WTC11 (cell line): ENCODE measurements around the gene EML6. TPM values are rescaled to one million over a fixed set of nuclear protein-coding genes. Genes with fewer than 3 reads are reported as not detected.
"Not testable (repeated sequence)": the region's sequence is repeated elsewhere in the genome, so short reads cannot be mapped to it uniquely, and the experiment has no call there.

Experiments
- ATAC-seq: fragments of 200-7000 bp; cut with Tn5 transposase; 2 replicates; pipeline ENCODE4 v1.10.0; 2021; ENCODE audit warnings: mild to moderate bottlenecking, moderate library complexity
- CTCF ChIA-PET: fragments of 300-600 bp; sonication (Branson Sonifier 250); formaldehyde crosslinking; loops from one replicate; lab custom pipeline; 2021; ENCODE audit warnings: antibody characterized with exemption; lab: Charles Lee
- POLR2A ChIA-PET: fragments of 350-600 bp; sonication (Branson Sonifier 250); formaldehyde crosslinking; loops from one replicate; lab custom pipeline; 2021; ENCODE audit warnings: antibody characterized with exemption; lab: Charles Lee
- DNase-seq: peaks from one replicate; pipeline ENCODE4 v3.0.0; 2021; ENCODE audit warnings: low spot score
- H3K27ac Mint-ChIP-seq: 2 replicates; pipeline ENCODE4 v1.8.0; 2021; ENCODE audit warnings: mixed read lengths
- H3K27me3 Mint-ChIP-seq: 2 replicates; pipeline ENCODE4 v1.8.0; 2021; ENCODE audit warnings: low read depth, mild to moderate bottlenecking, moderate library complexity, mixed read lengths
- H3K36me3 Mint-ChIP-seq: 2 replicates; pipeline ENCODE4 v1.8.0; 2021; ENCODE audit warnings: mixed read lengths
- H3K4me1 Mint-ChIP-seq: 2 replicates; pipeline ENCODE4 v1.8.0; 2022; ENCODE audit warnings: mixed read lengths
- H3K4me3 Mint-ChIP-seq: 2 replicates; pipeline ENCODE4 v1.8.0; 2021; ENCODE audit warnings: mild to moderate bottlenecking, moderate library complexity, mixed read lengths
- H3K9me3 Mint-ChIP-seq: 2 replicates; pipeline ENCODE4 v1.8.0; 2021; ENCODE audit warnings: mixed read lengths
- ESRRA ChIP-seq: sonication (generic); formaldehyde crosslinking; IDR thresholded peaks from 2 replicates; pipeline ENCODE4 v1.8.1; 2022; ENCODE audit warnings: mild to moderate bottlenecking, missing genetic modification reagents, borderline replicate concordance
- ETV6 ChIP-seq: sonication (generic); formaldehyde crosslinking; IDR thresholded peaks from 2 replicates; pipeline ENCODE4 v1.8.1; 2022; ENCODE audit warnings: mild to moderate bottlenecking, missing genetic modification reagents
- GRHL2 ChIP-seq: fragments of 250-450 bp; sonication (Bioruptor Pico); IDR thresholded peaks from 2 replicates; pipeline ENCODE4 v1.8.0; 2022; ENCODE audit warnings: mild to moderate bottlenecking, moderate library complexity; ENCODE audit not compliant: insufficient replicate concordance, severe bottlenecking
- IRF2 ChIP-seq: sonication (generic); formaldehyde crosslinking; IDR thresholded peaks from 2 replicates; pipeline ENCODE4 v1.8.0; 2022; ENCODE audit warnings: low read depth, missing genetic modification reagents, borderline replicate concordance
- KAT7 ChIP-seq: sonication (generic); formaldehyde crosslinking; IDR thresholded peaks from 2 replicates; pipeline ENCODE4 v1.8.1; 2023; ENCODE audit warnings: missing genetic modification reagents, mild to moderate bottlenecking, borderline replicate concordance
- NR3C1 ChIP-seq: sonication (generic); formaldehyde crosslinking; conservative IDR thresholded peaks from 2 replicates; pipeline ENCODE4 v1.8.1; 2023; ENCODE audit warnings: low read depth, mild to moderate bottlenecking, missing genetic modification reagents
- SMAD3 ChIP-seq: sonication (generic); formaldehyde crosslinking; IDR thresholded peaks from 2 replicates; pipeline ENCODE4 v1.8.0; 2022; ENCODE audit warnings: missing genetic modification reagents, mild to moderate bottlenecking, borderline replicate concordance
- SMAD4 ChIP-seq: sonication (generic); formaldehyde crosslinking; IDR thresholded peaks from 2 replicates; pipeline ENCODE4 v1.8.0; 2022; ENCODE audit warnings: mild to moderate bottlenecking, missing genetic modification reagents
- ZNF138 ChIP-seq: sonication (generic); formaldehyde crosslinking; conservative IDR thresholded peaks from 2 replicates; pipeline ENCODE4 v1.8.1; 2022; ENCODE audit warnings: mild to moderate bottlenecking, moderate library complexity, missing genetic modification reagents
- total RNA-seq: library from RNA; stranded (reverse); gene quantifications from 3 replicates; pipeline ENCODE4 v1.2.3, GENCODE V29; 2021
- TF ChIP-seq, protein P1 (sequence below): sonication (generic); formaldehyde crosslinking; IDR thresholded peaks from 2 replicates; pipeline ENCODE4 v1.8.1; 2022; ENCODE audit warnings: low read depth, missing genetic modification reagents, borderline replicate concordance
- TF ChIP-seq, protein P2 (sequence below): sonication (generic); formaldehyde crosslinking; IDR thresholded peaks from 2 replicates; pipeline ENCODE4 v1.8.0; 2023; ENCODE audit warnings: missing genetic modification reagents, mild to moderate bottlenecking, borderline replicate concordance
- TF ChIP-seq, protein P3 (sequence below): sonication (generic); formaldehyde crosslinking; IDR thresholded peaks from 2 replicates; pipeline ENCODE4 v1.8.1; 2022; ENCODE audit warnings: missing genetic modification reagents, borderline replicate concordance
- TF ChIP-seq, protein P4 (sequence below): fragments of 250-450 bp; sonication (Bioruptor Pico); conservative IDR thresholded peaks from 2 replicates; pipeline ENCODE4 v1.9.0; 2021; ENCODE audit warnings: mild to moderate bottlenecking
- TF ChIP-seq, protein P5 (sequence below): sonication (generic); formaldehyde crosslinking; conservative IDR thresholded peaks from 2 replicates; pipeline ENCODE4 v1.8.1; 2022; ENCODE audit warnings: mild to moderate bottlenecking, missing genetic modification reagents
- TF ChIP-seq, protein P6 (sequence below): fragments of 250-450 bp; sonication (Bioruptor Pico); IDR thresholded peaks from 2 replicates; pipeline ENCODE4 v1.8.0; 2021; ENCODE audit warnings: mild to moderate bottlenecking
- TF ChIP-seq, protein P7 (sequence below): sonication (generic); formaldehyde crosslinking; IDR thresholded peaks from 2 replicates; pipeline ENCODE4 v1.8.0; 2023; ENCODE audit warnings: missing genetic modification reagents

Gene EML6
- total RNA-seq, 1 experiment from 2014 or later: 2.1 TPM

DNA sequence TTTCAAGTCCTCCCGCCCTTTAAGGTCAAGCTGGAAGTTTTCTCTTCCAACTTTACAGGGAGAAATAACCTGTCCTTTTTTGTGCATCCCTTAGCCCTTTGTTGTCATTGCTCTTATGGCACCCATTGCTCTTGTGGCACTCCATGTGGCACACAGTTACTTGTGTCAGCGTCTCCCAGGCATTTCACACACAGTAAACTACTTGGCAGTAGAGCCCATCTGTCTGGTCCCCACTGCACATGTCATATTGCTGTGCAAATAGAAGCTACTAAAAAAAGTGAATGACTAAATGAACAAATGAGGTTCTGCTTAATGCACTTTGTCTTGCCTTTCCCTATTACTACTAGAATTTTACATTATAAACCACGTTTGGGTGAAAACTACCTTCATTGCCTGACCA lies 149.3 kb downstream of the EML6 start:
- Mint-ChIP-seq H3K9me3 (no peaks in the 10 kb centered on the region), H3K36me3 (no peaks in the 10 kb centered on the region), H3K4me3 (no peak overlapping the region), H3K4me1 (no peaks in the 10 kb centered on the region), H3K27me3 (no peaks in the 10 kb centered on the region), H3K27ac (no peak overlapping the region)
- DNase-seq (no peak), ATAC-seq (no peak)
- ChIA-PET POLR2A (no interaction called here), CTCF (no interaction called here)
- no peak for TF ChIP-seq SMAD4 (CRISPR knock-in tag)
- TF ChIP-seq NR3C1 (CRISPR knock-in tag): no peak
- TF ChIP-seq ESRRA: no peak
- TF ChIP-seq, protein P1, sequence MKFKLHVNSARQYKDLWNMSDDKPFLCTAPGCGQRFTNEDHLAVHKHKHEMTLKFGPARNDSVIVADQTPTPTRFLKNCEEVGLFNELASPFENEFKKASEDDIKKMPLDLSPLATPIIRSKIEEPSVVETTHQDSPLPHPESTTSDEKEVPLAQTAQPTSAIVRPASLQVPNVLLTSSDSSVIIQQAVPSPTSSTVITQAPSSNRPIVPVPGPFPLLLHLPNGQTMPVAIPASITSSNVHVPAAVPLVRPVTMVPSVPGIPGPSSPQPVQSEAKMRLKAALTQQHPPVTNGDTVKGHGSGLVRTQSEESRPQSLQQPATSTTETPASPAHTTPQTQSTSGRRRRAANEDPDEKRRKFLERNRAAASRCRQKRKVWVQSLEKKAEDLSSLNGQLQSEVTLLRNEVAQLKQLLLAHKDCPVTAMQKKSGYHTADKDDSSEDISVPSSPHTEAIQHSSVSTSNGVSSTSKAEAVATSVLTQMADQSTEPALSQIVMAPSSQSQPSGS (CRISPR knock-in tag): no peak
- TF ChIP-seq, protein P2, sequence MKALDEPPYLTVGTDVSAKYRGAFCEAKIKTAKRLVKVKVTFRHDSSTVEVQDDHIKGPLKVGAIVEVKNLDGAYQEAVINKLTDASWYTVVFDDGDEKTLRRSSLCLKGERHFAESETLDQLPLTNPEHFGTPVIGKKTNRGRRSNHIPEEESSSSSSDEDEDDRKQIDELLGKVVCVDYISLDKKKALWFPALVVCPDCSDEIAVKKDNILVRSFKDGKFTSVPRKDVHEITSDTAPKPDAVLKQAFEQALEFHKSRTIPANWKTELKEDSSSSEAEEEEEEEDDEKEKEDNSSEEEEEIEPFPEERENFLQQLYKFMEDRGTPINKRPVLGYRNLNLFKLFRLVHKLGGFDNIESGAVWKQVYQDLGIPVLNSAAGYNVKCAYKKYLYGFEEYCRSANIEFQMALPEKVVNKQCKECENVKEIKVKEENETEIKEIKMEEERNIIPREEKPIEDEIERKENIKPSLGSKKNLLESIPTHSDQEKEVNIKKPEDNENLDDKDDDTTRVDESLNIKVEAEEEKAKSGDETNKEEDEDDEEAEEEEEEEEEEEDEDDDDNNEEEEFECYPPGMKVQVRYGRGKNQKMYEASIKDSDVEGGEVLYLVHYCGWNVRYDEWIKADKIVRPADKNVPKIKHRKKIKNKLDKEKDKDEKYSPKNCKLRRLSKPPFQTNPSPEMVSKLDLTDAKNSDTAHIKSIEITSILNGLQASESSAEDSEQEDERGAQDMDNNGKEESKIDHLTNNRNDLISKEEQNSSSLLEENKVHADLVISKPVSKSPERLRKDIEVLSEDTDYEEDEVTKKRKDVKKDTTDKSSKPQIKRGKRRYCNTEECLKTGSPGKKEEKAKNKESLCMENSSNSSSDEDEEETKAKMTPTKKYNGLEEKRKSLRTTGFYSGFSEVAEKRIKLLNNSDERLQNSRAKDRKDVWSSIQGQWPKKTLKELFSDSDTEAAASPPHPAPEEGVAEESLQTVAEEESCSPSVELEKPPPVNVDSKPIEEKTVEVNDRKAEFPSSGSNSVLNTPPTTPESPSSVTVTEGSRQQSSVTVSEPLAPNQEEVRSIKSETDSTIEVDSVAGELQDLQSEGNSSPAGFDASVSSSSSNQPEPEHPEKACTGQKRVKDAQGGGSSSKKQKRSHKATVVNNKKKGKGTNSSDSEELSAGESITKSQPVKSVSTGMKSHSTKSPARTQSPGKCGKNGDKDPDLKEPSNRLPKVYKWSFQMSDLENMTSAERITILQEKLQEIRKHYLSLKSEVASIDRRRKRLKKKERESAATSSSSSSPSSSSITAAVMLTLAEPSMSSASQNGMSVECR (CRISPR knock-in tag): no peak
- TF ChIP-seq, protein P3, sequence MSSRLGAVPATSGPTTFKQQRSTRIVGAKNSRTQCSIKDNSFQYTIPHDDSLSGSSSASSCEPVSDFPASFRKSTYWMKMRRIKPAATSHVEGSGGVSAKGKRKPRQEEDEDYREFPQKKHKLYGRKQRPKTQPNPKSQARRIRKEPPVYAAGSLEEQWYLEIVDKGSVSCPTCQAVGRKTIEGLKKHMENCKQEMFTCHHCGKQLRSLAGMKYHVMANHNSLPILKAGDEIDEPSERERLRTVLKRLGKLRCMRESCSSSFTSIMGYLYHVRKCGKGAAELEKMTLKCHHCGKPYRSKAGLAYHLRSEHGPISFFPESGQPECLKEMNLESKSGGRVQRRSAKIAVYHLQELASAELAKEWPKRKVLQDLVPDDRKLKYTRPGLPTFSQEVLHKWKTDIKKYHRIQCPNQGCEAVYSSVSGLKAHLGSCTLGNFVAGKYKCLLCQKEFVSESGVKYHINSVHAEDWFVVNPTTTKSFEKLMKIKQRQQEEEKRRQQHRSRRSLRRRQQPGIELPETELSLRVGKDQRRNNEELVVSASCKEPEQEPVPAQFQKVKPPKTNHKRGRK (CRISPR knock-in tag): no peak
- no peak for TF ChIP-seq ETV6 (CRISPR knock-in tag)
- TF ChIP-seq GRHL2 (CRISPR knock-in tag): no peak
- TF ChIP-seq, protein P4, sequence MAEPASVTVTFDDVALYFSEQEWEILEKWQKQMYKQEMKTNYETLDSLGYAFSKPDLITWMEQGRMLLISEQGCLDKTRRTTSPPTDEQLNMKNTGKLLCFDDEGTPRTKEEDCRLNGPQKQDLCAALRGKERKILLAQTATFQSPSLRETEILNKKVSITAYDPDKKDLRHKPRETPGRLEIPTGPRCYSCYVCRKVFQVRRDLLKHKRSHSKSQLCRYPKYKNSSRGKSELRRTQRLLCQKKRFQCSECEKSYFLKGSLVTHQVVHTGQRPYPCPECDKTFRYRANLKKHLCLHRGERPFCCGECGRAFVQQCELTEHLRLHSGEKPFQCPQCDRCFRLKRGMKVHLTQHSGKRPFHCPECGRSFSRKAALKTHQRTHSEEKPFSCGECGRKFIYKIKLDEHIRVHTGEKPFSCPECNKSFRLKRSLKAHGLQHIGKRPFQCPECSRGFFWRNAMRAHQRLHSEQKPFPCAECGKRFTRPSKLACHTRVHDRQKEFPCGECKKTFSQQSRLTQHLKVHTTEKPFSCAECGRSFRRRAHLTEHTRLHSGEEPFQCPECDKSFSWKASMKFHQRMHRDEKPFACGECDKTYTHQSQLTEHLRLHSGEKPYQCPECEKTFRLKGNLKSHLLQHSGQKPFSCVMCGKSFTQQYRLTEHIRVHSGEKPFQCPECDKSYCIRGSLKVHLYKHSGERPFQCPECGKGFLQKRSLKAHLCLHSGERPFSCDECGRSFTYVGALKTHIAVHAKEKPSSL (CRISPR knock-in tag): no peak
- TF ChIP-seq, protein P5, sequence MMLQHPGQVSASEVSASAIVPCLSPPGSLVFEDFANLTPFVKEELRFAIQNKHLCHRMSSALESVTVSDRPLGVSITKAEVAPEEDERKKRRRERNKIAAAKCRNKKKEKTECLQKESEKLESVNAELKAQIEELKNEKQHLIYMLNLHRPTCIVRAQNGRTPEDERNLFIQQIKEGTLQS: no peak
- TF ChIP-seq SMAD3 (CRISPR knock-in tag): no peak

DNA sequence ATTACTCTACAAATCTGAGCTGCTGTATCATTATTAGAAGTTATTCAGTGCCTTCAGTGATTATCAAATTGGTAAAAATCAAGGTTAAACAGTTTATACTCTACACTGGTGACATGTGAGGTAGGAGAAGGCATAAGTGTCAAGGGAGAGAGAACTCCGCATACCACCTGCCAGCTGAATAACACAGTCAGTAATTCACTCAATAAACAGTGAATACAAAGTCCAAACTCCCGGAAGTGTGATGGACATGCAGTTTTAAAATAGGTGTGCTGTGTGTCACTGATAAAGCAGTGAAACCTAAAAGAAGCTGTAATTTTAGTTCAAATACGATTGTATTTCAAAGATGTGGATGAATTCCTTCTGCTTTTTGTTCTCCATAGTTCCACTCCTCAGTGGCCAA lies 149.8 kb downstream of the EML6 start:
- ATAC-seq, H3K27ac Mint-ChIP-seq, H3K27me3 Mint-ChIP-seq, DNase-seq, POLR2A ChIA-PET, H3K9me3 Mint-ChIP-seq, H3K4me1 Mint-ChIP-seq, H3K36me3 Mint-ChIP-seq, H3K4me3 Mint-ChIP-seq: not testable (repeated sequence)
- CTCF ChIA-PET: interaction anchor here (0.7 kb wide), 1 partner anchor 35 kb away, joined by 3 read pairs; no protein-coding TSS in a partner anchor

DNA sequence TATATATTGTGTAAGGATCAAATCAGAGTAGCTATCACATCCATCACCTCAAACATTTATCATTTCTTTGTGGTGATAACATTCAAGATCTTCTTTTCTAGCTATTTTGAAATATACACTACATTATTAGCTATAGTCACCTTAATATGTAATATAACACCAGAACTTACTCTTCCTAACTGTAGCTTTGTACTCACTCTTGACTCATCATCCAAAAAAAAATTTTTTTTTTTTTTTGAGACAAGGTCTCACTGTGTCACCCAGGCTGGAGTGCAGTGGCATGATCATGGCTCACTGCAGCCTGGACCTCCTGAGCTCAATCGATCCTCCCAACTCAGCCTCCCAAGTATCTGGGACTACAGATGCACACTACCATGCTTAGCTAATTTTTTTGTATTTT lies 153.3 kb downstream of the EML6 start:
- Mint-ChIP-seq H3K4me1 (no peaks in the 10 kb centered on the region), H3K36me3 (no peaks in the 10 kb centered on the region), H3K27me3 (no peaks in the 10 kb centered on the region), H3K4me3 (no peak overlapping the region), H3K9me3 (no peaks in the 10 kb centered on the region), H3K27ac (no peak overlapping the region)
- ChIA-PET POLR2A (no interaction called here), CTCF (no interaction called here)
- no peak for DNase-seq
- ATAC-seq: no peak
- TF ChIP-seq, protein P3 (CRISPR knock-in tag): no peak
- TF ChIP-seq ZNF138 (CRISPR knock-in tag): no peak
- TF ChIP-seq, protein P6, sequence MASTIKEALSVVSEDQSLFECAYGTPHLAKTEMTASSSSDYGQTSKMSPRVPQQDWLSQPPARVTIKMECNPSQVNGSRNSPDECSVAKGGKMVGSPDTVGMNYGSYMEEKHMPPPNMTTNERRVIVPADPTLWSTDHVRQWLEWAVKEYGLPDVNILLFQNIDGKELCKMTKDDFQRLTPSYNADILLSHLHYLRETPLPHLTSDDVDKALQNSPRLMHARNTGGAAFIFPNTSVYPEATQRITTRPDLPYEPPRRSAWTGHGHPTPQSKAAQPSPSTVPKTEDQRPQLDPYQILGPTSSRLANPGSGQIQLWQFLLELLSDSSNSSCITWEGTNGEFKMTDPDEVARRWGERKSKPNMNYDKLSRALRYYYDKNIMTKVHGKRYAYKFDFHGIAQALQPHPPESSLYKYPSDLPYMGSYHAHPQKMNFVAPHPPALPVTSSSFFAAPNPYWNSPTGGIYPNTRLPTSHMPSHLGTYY (CRISPR knock-in tag): no peak
- no peak for TF ChIP-seq KAT7 (CRISPR knock-in tag)
- no peak for TF ChIP-seq IRF2 (CRISPR knock-in tag)
- TF ChIP-seq, protein P7, sequence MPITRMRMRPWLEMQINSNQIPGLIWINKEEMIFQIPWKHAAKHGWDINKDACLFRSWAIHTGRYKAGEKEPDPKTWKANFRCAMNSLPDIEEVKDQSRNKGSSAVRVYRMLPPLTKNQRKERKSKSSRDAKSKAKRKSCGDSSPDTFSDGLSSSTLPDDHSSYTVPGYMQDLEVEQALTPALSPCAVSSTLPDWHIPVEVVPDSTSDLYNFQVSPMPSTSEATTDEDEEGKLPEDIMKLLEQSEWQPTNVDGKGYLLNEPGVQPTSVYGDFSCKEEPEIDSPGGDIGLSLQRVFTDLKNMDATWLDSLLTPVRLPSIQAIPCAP (CRISPR knock-in tag): no peak
